HEK293 (cell line): ENCODE results near the gene ZFP91.

ENCODE experiments used
- CTCF ChIA-PET: fragments of 350-600 bp; formaldehyde crosslinking; extraction: SDS; loops from one replicate; lab custom pipeline; 2021; ENCODE audit warnings: antibody characterized with exemption; lab: Yijun Ruan, JAX
- POLR2A ChIA-PET: fragments of 300-600 bp; formaldehyde crosslinking; extraction: SDS; loops from one replicate; lab custom pipeline; 2020; ENCODE audit warnings: antibody characterized with exemption, inconsistent platforms; lab: Yijun Ruan, JAX
- H3K27ac ChIP-seq: fragments of 200-500 bp; sonication (Bioruptor generic); 2 replicates; pipeline ENCODE4 v1.5.1; 2014; ENCODE audit warnings: low read depth, low read length, control low read depth, inconsistent platforms; ENCODE audit errors: extremely low read depth
- H3K36me3 ChIP-seq, 2 experiments: fragments of 200-500 bp in 1 of 2; sonication (Bioruptor generic) in 1 of 2; 1 replicate in 1 of 2; 2 replicates in 1 of 2; pipeline ENCODE4 v1.5.1; 2014 to 2017; ENCODE audit warnings: inconsistent platforms in 2 of 2, low read length in 2 of 2; ENCODE audit not compliant: control insufficient read depth in 2 of 2, insufficient read depth in 1 of 2
- H3K4me1 ChIP-seq: fragments of 200-500 bp; sonication (Bioruptor generic); 2 replicates; pipeline ENCODE4 v1.5.1; 2014; ENCODE audit warnings: mild to moderate bottlenecking, low read length, inconsistent platforms; ENCODE audit not compliant: control insufficient read depth, insufficient read depth
- H3K4me3 ChIP-seq: 2 replicates; pipeline ENCODE4 v1.5.1; 2011; ENCODE audit warnings: low read depth, mild to moderate bottlenecking, control low read depth, low read length, moderate library complexity
- H3K9me3 ChIP-seq: fragments of 200-500 bp; sonication (Bioruptor generic); 2 replicates; pipeline ENCODE4 v1.5.1; 2014; ENCODE audit warnings: low read depth, low read length, inconsistent platforms; ENCODE audit not compliant: control insufficient read depth, insufficient read depth
- OVOL3 ChIP-seq: fragments of 450-650 bp; formaldehyde crosslinking; IDR thresholded peaks from 2 replicates; pipeline ENCODE4 v1.5.1; 2016; ENCODE audit warnings: missing biosample characterization, missing genetic modification characterization
- PRDM1 ChIP-seq: fragments of 450-650 bp; formaldehyde crosslinking; IDR thresholded peaks from 2 replicates; pipeline ENCODE4; 2016; ENCODE audit warnings: missing biosample characterization, missing genetic modification characterization
- RBAK ChIP-seq: fragments of 450-650 bp; formaldehyde crosslinking; IDR thresholded peaks from 2 replicates; pipeline ENCODE4 v1.5.1; 2016; ENCODE audit warnings: missing biosample characterization, missing genetic modification characterization
- SALL2 ChIP-seq: fragments of 450-650 bp; formaldehyde crosslinking; IDR thresholded peaks from 2 replicates; pipeline ENCODE4 v1.5.0; 2017; ENCODE audit warnings: missing biosample characterization, mild to moderate bottlenecking, missing genetic modification characterization, borderline replicate concordance
- SCRT1 ChIP-seq: fragments of 450-650 bp; formaldehyde crosslinking; IDR thresholded peaks from 2 replicates; pipeline ENCODE4 v1.5.1; 2016; ENCODE audit warnings: missing biosample characterization, missing genetic modification characterization, borderline replicate concordance
- SCRT2 ChIP-seq: fragments of 450-650 bp; formaldehyde crosslinking; IDR thresholded peaks from 2 replicates; pipeline ENCODE4 v1.5.1; 2016; ENCODE audit warnings: missing biosample characterization, missing genetic modification characterization
- YY1 ChIP-seq: fragments of 450-650 bp; formaldehyde crosslinking; IDR thresholded peaks from 2 replicates; pipeline ENCODE4 v1.5.1; 2018; ENCODE audit warnings: missing biosample characterization, missing genetic modification characterization
- ZFHX2 ChIP-seq: fragments of 450-650 bp; formaldehyde crosslinking; conservative IDR thresholded peaks from 2 replicates; pipeline ENCODE4 v1.5.1; 2016; ENCODE audit warnings: missing biosample characterization, missing genetic modification characterization
- ZNF169 ChIP-seq: fragments of 450-650 bp; formaldehyde crosslinking; IDR thresholded peaks from 2 replicates; pipeline ENCODE4 v1.5.1; 2016; ENCODE audit warnings: missing biosample characterization, missing genetic modification characterization
- ZNF324 ChIP-seq: fragments of 450-650 bp; formaldehyde crosslinking; IDR thresholded peaks from 2 replicates; pipeline ENCODE4 v1.5.1; 2016; ENCODE audit warnings: missing biosample characterization, missing genetic modification characterization
- ZNF394 ChIP-seq: fragments of 450-650 bp; formaldehyde crosslinking; IDR thresholded peaks from 2 replicates; pipeline ENCODE4 v1.5.1; 2016; ENCODE audit warnings: missing biosample characterization, missing genetic modification characterization, mild to moderate bottlenecking, moderate library complexity, borderline replicate concordance
- ZNF600 ChIP-seq: fragments of 450-650 bp; formaldehyde crosslinking; IDR thresholded peaks from 2 replicates; pipeline ENCODE4 v1.5.1; 2016; ENCODE audit warnings: missing biosample characterization, missing genetic modification characterization
- ZNF664 ChIP-seq: fragments of 450-650 bp; formaldehyde crosslinking; IDR thresholded peaks from 2 replicates; pipeline ENCODE4 v1.5.1; 2016; ENCODE audit warnings: missing biosample characterization, missing genetic modification characterization
- ZNF670 ChIP-seq: fragments of 450-650 bp; formaldehyde crosslinking; IDR thresholded peaks from 2 replicates; pipeline ENCODE4 v1.5.1; 2016; ENCODE audit warnings: missing biosample characterization, missing genetic modification characterization, low read depth
- TF ChIP-seq, protein P1 (sequence below): fragments of 450-650 bp; IDR thresholded peaks from 2 replicates; pipeline ENCODE4 v1.5.1; 2018; ENCODE audit warnings: missing biosample characterization, mild to moderate bottlenecking, missing genetic modification characterization
- TF ChIP-seq, protein P2 (sequence below): fragments of 450-650 bp; formaldehyde crosslinking; IDR thresholded peaks from 2 replicates; pipeline ENCODE4 v1.5.1; 2016; ENCODE audit warnings: missing biosample characterization, missing genetic modification characterization
- TF ChIP-seq, protein P3 (sequence below): fragments of 450-650 bp; formaldehyde crosslinking; IDR thresholded peaks from 2 replicates; pipeline ENCODE4 v1.5.1; 2016; ENCODE audit warnings: missing biosample characterization, missing genetic modification characterization
- TF ChIP-seq, protein P4 (sequence below): fragments of 450-650 bp; formaldehyde crosslinking; IDR thresholded peaks from 2 replicates; pipeline ENCODE4 v1.5.1; 2016; ENCODE audit warnings: missing biosample characterization, missing genetic modification characterization

The ZFP91 gene

DNA sequence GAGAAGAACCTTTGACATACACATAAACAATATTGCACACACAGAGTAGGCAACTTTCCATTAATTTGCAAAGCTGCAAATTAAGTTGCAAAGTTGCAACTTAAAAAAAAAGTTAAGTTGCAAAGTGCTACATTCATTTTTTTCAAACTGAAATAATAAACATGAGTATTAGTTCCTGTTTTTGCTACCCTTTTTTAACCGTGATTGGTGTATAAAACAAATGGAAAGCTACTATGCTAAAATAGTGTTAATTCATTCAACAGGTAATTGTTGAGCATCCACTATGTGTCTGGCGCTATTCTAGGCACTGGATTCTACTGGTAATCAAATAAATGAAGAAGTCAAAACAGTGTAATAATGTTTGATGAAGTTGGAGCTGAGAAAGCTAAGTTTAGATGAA lies 8.1 kb downstream of the ZFP91 start:
- no peaks in the 10 kb centered on the region for H3K4me1 ChIP-seq
- H3K27ac ChIP-seq: no peak overlapping the region
- ChIA-PET CTCF (interaction anchor here (0.6 kb wide), 2 partner anchors 44 to 88 kb away, joined by 3 read pairs; no protein-coding TSS in a partner anchor), POLR2A (no interaction called here)
- no peaks in the 10 kb centered on the region for H3K9me3 ChIP-seq
- peaks cover 0 to 31% of the 10 kb centered on the region in 2 experiments; a peak in 1 of 3 replicates for H3K36me3 ChIP-seq
- TF ChIP-seq SCRT1 (tag by site-specific recombination) (0 out of 2 replicates have a peak, but pooled peaks have one; percentile 17), OVOL3 (no peak), YY1 (no peak), SCRT2 (tag by site-specific recombination) (peak; percentile 93)
- no peak overlapping the region for H3K4me3 ChIP-seq

DNA sequence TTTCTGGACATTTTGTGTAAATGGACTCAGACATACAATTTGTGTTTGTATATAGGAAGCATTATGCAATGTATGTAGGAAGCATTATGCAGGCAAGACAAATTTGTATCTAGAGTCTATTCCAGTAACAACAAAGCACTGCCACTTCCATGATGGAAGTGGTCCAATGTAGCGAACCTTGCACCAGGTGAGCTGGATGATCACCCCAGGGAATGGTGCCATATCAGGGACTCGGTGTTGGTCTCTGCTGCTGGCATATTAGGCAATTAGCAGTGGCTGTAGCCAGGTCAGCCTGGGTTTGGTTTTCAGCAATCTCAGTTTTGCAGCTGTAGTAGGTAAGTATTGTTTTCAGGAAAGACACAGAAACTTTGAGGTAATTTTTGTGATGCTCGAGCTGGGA lies 12.8 kb downstream of the ZFP91 start:
- ChIA-PET CTCF (no interaction called here), POLR2A (no interaction called here)
- Histone ChIP-seq H3K9me3 (no peaks in the 10 kb centered on the region), H3K27ac (no peak overlapping the region), H3K4me3 (no peak overlapping the region), H3K36me3 (peaks cover 0 to 23% of the 10 kb centered on the region in 2 experiments; a peak in 1 of 3 replicates)
- no peak for TF ChIP-seq ZNF670 (tag by site-specific recombination)
- no peak for TF ChIP-seq ZNF324
- TF ChIP-seq, protein P1, sequence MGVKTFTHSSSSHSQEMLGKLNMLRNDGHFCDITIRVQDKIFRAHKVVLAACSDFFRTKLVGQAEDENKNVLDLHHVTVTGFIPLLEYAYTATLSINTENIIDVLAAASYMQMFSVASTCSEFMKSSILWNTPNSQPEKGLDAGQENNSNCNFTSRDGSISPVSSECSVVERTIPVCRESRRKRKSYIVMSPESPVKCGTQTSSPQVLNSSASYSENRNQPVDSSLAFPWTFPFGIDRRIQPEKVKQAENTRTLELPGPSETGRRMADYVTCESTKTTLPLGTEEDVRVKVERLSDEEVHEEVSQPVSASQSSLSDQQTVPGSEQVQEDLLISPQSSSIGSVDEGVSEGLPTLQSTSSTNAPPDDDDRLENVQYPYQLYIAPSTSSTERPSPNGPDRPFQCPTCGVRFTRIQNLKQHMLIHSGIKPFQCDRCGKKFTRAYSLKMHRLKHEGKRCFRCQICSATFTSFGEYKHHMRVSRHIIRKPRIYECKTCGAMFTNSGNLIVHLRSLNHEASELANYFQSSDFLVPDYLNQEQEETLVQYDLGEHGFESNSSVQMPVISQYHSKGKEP: no peak
- no peak for TF ChIP-seq ZNF394 (tag by site-specific recombination)
- TF ChIP-seq, protein P2, sequence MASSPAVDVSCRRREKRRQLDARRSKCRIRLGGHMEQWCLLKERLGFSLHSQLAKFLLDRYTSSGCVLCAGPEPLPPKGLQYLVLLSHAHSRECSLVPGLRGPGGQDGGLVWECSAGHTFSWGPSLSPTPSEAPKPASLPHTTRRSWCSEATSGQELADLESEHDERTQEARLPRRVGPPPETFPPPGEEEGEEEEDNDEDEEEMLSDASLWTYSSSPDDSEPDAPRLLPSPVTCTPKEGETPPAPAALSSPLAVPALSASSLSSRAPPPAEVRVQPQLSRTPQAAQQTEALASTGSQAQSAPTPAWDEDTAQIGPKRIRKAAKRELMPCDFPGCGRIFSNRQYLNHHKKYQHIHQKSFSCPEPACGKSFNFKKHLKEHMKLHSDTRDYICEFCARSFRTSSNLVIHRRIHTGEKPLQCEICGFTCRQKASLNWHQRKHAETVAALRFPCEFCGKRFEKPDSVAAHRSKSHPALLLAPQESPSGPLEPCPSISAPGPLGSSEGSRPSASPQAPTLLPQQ (tag by site-specific recombination): no peak
- TF ChIP-seq, protein P3, sequence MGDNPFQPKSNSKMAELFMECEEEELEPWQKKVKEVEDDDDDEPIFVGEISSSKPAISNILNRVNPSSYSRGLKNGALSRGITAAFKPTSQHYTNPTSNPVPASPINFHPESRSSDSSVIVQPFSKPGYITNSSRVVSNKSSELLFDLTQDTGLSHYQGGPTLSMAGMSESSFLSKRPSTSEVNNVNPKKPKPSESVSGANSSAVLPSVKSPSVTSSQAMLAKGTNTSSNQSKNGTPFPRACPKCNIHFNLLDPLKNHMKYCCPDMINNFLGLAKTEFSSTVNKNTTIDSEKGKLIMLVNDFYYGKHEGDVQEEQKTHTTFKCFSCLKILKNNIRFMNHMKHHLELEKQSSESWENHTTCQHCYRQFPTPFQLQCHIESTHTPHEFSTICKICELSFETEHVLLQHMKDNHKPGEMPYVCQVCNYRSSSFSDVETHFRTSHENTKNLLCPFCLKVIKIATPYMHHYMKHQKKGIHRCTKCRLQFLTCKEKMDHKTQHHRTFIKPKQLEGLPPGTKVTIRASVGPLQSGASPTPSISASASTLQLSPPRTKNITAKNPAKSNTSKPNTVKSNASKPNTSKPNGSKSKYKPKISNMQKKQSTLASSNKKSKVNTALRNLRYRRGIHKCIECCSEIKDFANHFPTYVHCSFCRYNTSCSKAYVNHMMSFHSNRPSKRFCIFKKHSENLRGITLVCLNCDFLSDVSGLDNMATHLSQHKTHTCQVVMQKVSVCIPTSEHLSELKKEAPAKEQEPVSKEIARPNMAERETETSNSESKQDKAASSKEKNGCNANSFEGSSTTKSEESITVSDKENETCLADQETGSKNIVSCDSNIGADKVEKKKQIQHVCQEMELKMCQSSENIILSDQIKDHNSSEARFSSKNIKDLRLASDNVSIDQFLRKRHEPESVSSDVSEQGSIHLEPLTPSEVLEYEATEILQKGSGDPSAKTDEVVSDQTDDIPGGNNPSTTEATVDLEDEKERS (tag by site-specific recombination): no peak
- TF ChIP-seq, all 188 proteins: peak for 0
- peaks cover 3% of the 10 kb centered on the region; the same call in 1 of the 2 replicates for H3K4me1 ChIP-seq

DNA sequence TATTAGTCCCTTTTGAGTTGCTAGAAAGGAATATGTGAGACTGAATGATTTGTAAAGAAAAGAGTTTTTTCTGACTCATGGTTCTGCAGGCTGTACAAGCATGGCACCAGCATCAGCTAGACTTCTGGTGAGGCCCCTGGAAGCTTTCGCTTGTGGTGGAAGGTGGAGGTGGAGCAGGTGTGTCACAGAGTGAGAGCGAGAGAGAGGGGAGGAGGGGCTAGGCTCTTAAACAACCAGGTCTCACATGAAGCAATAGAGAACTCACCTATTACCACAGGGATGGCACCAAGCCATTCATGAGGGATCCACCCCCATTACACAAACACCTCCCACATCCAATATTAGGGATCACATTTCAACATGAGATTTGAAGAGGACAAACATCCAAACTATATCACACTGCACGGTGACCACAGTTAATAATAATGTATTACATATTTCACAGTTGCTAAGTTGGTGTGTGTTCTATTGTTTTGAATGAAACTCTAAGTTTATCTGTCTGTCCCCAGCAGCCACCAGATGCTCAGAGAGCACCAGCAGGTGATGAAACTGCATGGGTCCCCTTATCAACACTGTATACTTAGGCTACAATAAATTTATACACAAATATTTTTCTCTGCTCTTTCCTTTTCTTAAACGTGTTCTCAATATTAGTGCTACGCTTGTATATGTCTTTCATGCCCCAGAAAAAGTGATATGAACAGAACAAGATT lies 14.1 kb downstream of the ZFP91 start:
- ChIA-PET POLR2A (no interaction called here), CTCF (no interaction called here)
- Histone ChIP-seq H3K27ac (no peak overlapping the region), H3K9me3 (no peaks in the 10 kb centered on the region), H3K4me1 (peaks cover 6% of the 10 kb centered on the region; the same call in 1 of the 2 replicates), H3K4me3 (no peak overlapping the region), H3K36me3 (peaks cover 0 to 17% of the 10 kb centered on the region in 2 experiments; a peak in 1 of 3 replicates)
- peak; percentile 26; the same call in 1 of the 2 replicates for TF ChIP-seq ZFHX2
- TF ChIP-seq, protein P4, sequence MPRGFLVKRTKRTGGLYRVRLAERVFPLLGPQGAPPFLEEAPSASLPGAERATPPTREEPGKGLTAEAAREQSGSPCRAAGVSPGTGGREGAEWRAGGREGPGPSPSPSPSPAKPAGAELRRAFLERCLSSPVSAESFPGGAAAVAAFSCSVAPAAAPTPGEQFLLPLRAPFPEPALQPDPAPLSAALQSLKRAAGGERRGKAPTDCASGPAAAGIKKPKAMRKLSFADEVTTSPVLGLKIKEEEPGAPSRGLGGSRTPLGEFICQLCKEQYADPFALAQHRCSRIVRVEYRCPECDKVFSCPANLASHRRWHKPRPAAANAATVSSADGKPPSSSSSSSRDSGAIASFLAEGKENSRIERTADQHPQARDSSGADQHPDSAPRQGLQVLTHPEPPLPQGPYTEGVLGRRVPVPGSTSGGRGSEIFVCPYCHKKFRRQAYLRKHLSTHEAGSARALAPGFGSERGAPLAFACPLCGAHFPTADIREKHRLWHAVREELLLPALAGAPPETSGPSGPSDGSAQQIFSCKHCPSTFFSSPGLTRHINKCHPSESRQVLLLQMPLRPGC (tag by site-specific recombination): no peak
- no peak for TF ChIP-seq ZNF664
- TF ChIP-seq ZNF600 (tag by site-specific recombination): 0 out of 2 replicates have a peak, but pooled peaks have one; percentile 13
- no peak for TF ChIP-seq RBAK (tag by site-specific recombination)
- no peak for TF ChIP-seq ZNF169 (tag by site-specific recombination)
- TF ChIP-seq PRDM1 (tag by site-specific recombination): peak; percentile 65; the same call in 1 of the 2 replicates
- no peak for TF ChIP-seq SALL2 (tag by site-specific recombination)
